ENCODE results near the gene UAP1L1. TPM values are rescaled to one million over a fixed set of nuclear protein-coding genes. Genes with fewer than 3 reads are reported as not detected.

Gene UAP1L1
- total RNA-seq, 3 donors from 2014 or later = 6.7 to 12.0 (median 6.9) TPM

DNA sequence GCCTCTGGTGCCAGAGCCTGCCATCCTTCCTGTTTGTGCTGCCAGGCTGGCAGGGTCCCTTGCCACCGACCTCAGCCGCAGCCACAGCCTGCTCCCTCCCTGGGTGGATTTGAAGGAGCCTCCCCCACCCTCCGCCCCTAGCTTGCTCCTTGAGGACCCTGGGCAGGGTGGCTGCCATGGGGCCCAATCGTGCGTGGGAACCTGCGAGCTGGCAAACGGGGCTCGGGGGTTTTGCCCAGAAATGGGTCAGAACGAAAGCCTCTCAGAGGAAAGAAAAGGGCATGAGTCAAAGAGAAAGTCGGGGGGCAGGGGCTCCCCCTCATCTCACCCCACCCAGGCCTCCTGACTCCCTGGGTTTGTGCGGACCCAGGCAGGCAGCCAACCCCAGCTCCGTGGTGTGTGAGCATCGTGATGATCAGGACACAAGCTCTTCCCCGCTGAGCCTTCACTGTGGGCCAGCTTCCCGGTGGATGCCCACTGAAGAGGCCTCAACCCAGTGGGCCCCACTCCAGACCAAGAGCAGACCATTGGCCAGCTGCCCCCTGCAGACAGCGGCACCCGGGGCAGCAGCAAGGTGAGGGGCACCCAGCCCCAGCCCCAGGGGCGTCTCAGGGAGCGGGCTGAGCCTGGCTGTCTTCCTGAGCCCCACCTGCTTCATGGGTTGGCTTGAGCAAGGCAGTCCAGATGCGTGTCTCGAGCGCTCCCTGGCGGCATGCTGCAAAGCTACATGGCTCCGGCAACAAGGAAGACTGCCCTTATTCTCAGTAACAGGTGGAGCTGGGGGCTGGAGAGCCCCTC, 42.4 kb upstream of the UAP1L1 start:
- intact Hi-C loops (cut with DNase I; ENCODE audit: low total_unique reads) = no loop called here
- TF ChIP-seq, protein P1, sequence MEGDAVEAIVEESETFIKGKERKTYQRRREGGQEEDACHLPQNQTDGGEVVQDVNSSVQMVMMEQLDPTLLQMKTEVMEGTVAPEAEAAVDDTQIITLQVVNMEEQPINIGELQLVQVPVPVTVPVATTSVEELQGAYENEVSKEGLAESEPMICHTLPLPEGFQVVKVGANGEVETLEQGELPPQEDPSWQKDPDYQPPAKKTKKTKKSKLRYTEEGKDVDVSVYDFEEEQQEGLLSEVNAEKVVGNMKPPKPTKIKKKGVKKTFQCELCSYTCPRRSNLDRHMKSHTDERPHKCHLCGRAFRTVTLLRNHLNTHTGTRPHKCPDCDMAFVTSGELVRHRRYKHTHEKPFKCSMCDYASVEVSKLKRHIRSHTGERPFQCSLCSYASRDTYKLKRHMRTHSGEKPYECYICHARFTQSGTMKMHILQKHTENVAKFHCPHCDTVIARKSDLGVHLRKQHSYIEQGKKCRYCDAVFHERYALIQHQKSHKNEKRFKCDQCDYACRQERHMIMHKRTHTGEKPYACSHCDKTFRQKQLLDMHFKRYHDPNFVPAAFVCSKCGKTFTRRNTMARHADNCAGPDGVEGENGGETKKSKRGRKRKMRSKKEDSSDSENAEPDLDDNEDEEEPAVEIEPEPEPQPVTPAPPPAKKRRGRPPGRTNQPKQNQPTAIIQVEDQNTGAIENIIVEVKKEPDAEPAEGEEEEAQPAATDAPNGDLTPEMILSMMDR (IDR thresholded peaks at IDR 0.05) = peak; percentile 73 to 91 (median 85)
- no peak for TF ChIP-seq POLR2AphosphoS5 (IDR thresholded peaks at IDR 0.05)
- peak overlapping the region in 1 of 2 donors; percentile 8 for H3K27ac ChIP-seq
- no peaks in the 10 kb centered on the region for H3K36me3 ChIP-seq
- peaks cover 7 to 9% of the 10 kb centered on the region in 2 donors for H3K4me1 ChIP-seq
- H3K27me3 ChIP-seq = no peaks in the 10 kb centered on the region
- DNase-seq (ENCODE audit: low spot score in 2 of 2) = peak; percentile 74 to 80
- H3K4me3 ChIP-seq = peak overlapping the region in 2 of 3 donors; percentile 9 to 19
- no peaks in the 10 kb centered on the region for H3K9me3 ChIP-seq

DNA sequence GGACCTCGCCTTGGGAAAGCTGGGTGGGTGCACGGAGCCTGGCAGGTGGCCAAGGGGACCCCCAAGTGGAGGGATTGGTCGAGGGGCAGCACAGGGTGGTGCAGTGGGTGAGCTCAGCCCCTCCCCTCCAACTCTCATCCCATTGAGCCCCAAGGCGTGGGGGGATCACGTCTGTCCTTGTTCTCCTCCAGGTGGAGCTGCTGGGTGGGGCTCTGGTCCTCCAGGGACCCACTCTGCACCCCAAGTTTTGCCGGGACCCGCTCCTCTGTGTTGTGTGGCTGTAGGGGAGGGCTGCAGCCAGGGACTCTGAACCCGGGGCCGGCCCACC, 41.8 kb upstream of the UAP1L1 start:
- TF ChIP-seq, protein P1 (IDR thresholded peaks at IDR 0.05) = peak in 1 of 3 donors; percentile 5
- TF ChIP-seq POLR2AphosphoS5 (IDR thresholded peaks at IDR 0.05) = no peak
- no peaks in the 10 kb centered on the region for H3K27me3 ChIP-seq
- intact Hi-C loops (cut with DNase I; ENCODE audit: low total_unique reads) = no loop called here
- H3K4me1 ChIP-seq = peaks cover 7 to 9% of the 10 kb centered on the region in 2 donors
- no peaks in the 10 kb centered on the region for H3K9me3 ChIP-seq
- H3K4me3 ChIP-seq = peak overlapping the region in 1 of 3 donors; percentile 19
- no peak for DNase-seq (ENCODE audit: low spot score in 2 of 2)
- no peaks in the 10 kb centered on the region for H3K36me3 ChIP-seq
- no peak overlapping the region for H3K27ac ChIP-seq

DNA sequence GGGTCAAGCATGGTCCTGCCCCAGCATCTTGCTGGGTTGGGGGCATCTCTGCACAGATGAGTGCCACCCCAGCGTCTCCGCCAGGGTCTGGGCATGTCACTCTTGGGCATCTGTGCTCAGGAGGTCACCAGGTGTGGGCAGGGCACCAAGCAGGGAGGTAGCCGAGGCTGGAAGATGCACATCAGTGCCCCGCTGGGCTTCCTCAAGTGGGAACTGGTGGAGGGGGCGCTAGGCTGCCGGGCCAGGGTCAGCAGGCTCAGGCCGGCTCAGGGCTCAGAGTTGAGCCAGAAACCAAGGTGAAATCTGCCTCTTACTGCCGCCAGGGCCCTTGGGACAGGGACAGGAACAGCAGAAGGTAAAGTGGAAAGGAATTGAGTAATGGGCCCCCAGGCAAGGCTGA, 41.4 kb upstream of the UAP1L1 start:
- H3K4me1 ChIP-seq = peaks cover 7 to 9% of the 10 kb centered on the region in 2 donors
- no peaks in the 10 kb centered on the region for H3K27me3 ChIP-seq
- intact Hi-C loops (cut with DNase I; ENCODE audit: low total_unique reads) = no loop called here
- H3K27ac ChIP-seq = no peak overlapping the region
- no peak overlapping the region for H3K4me3 ChIP-seq
- H3K9me3 ChIP-seq = no peaks in the 10 kb centered on the region
- H3K36me3 ChIP-seq = no peaks in the 10 kb centered on the region
- no peak for TF ChIP-seq POLR2A (IDR thresholded peaks at IDR 0.05)
- TF ChIP-seq, protein P1 (IDR thresholded peaks at IDR 0.05) = no peak
- TF ChIP-seq POLR2AphosphoS5 (IDR thresholded peaks at IDR 0.05) = no peak
- no peak for DNase-seq (ENCODE audit: low spot score in 2 of 2)

DNA sequence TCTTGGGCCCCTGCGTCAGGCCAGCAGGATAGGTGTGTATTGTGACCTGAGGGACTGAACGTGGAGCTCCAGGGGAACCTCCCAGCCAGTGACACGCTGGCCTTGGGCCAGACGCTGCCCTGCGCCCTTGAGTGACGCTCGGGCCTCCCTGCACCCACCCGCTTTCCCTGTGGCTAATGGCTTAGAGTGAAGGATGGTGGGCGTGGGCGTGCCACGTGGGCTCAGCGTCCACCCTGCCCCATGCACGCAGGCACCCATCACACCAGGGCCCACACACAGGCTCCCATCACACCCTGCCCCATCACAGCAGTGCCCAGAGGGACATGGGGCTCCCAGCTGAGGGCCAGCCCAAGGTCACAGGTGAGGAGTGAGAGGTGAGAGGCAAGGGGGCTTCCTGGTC, 40.3 kb upstream of the UAP1L1 start:
- peaks cover 7 to 9% of the 10 kb centered on the region in 2 donors for H3K4me1 ChIP-seq
- no peak for TF ChIP-seq POLR2AphosphoS5 (IDR thresholded peaks at IDR 0.05)
- TF ChIP-seq, protein P1 (IDR thresholded peaks at IDR 0.05) = no peak
- TF ChIP-seq POLR2A (IDR thresholded peaks at IDR 0.05) = no peak
- no peaks in the 10 kb centered on the region for H3K27me3 ChIP-seq
- H3K4me3 ChIP-seq = no peak overlapping the region
- H3K9me3 ChIP-seq = no peaks in the 10 kb centered on the region
- no peak for DNase-seq (ENCODE audit: low spot score in 2 of 2)
- no peaks in the 10 kb centered on the region for H3K36me3 ChIP-seq
- no peak overlapping the region for H3K27ac ChIP-seq
- intact Hi-C loops (cut with DNase I; ENCODE audit: low total_unique reads) = no loop called here

DNA sequence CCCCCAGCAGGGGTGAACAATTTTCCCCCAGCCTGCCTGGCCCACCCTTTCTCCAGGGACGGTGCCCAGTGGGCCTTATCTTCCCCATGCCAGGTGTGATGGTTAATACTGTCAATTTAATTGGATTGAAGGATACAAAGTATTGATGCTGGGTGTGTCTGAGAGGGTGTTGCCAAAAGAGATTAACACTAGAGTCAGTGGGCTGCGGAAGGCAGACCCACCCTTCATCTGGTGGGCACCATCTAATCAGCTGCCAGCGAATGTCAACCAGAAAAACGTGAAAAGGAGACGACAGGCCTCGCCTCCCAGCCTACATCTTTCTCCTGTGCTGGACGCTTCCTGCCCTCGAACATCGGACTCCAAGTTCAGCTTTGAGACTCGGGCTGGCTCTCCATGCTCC, 39.8 kb upstream of the UAP1L1 start:
- intact Hi-C loops (cut with DNase I; ENCODE audit: low total_unique reads) = no loop called here
- Histone ChIP-seq H3K4me1 (peaks cover 7 to 9% of the 10 kb centered on the region in 2 donors), H3K27ac (no peak overlapping the region), H3K4me3 (no peak overlapping the region), H3K9me3 (no peaks in the 10 kb centered on the region), H3K27me3 (no peaks in the 10 kb centered on the region), H3K36me3 (no peaks in the 10 kb centered on the region)
- TF ChIP-seq, protein P1 (IDR thresholded peaks at IDR 0.05) = no peak
- DNase-seq (ENCODE audit: low spot score in 2 of 2) = no peak

Measured in breast epithelium (tissue), 4 donors.